GM12878 (cell line): ENCODE measurements around the gene SETD1B.

Experiments
- CEBPB ChIP-seq, 2 experiments: fragments of 150-350 bp in 1 of 2; IDR thresholded peaks; 2 replicates each; pipeline ENCODE4 v1.6.1; 2012 to 2014; ENCODE audit warnings: low read depth in 2 of 2, low read length in 2 of 2, borderline replicate concordance in 1 of 2, inconsistent platforms in 1 of 2
- EED ChIP-seq: sonication (generic); IDR thresholded peaks from 2 replicates; pipeline ENCODE4 v1.6.1; 2016; ENCODE audit warnings: antibody characterized with exemption, low read depth
- JUNB ChIP-seq: IDR thresholded peaks from 2 replicates; pipeline ENCODE4 v1.6.1; 2016; ENCODE audit warnings: antibody characterized with exemption, mild to moderate bottlenecking
- PML ChIP-seq: IDR thresholded peaks from 2 replicates; pipeline ENCODE4 v1.6.1; 2012; ENCODE audit warnings: low read length, inconsistent platforms
- POLR2A ChIP-seq: IDR thresholded peaks from 2 replicates; pipeline ENCODE4 v1.6.1; 2011; ENCODE audit warnings: low read depth, mild to moderate bottlenecking, low read length
- SIN3A ChIP-seq: IDR thresholded peaks from 2 replicates; pipeline ENCODE4 v1.6.1; 2012; ENCODE audit warnings: low read depth, low read length, improper control_type of control experiment
- SREBF2 ChIP-seq: IDR thresholded peaks from 2 replicates; pipeline ENCODE4 v1.6.1; 2012; ENCODE audit warnings: mild to moderate bottlenecking, low read length
- TBL1XR1 ChIP-seq: IDR thresholded peaks from 2 replicates; pipeline ENCODE4 v1.6.1; 2012; ENCODE audit warnings: low read depth, low read length, improper control_type of control experiment
- TF ChIP-seq, protein P1 (sequence below), 3 experiments: IDR thresholded peaks in 2 of 3; conservative IDR thresholded peaks in 1 of 3; 2 replicates each; pipeline ENCODE4 v1.5.1; 2011; ENCODE audit warnings: low read depth in 3 of 3, low read length in 3 of 3, mild to moderate bottlenecking in 3 of 3, control low read depth in 2 of 3, moderate library complexity in 2 of 3, inconsistent platforms in 1 of 3, mixed read lengths in 1 of 3; ENCODE audit not compliant: control insufficient read depth in 2 of 3, insufficient read depth in 1 of 3; ENCODE audit errors: extremely low read depth in 1 of 3

DNA sequence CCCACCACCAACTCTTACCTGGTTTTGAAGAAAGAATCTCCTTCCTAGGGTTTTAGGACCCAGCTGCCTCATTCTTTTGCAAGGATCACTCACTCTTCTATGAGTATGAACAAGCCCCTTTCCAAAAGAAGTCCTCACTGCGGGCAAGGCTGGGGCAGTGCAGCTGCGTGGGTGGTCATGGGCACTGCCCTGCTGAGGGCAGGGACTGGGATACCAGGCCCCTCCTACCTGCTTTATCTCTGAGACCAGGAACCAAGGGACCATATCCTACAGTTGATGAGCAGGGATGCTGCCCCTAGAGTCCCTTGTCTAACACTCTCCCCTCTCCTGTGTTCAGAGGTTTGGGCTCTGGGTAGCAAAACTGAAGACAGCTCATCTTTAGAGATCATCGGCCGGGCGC lies 34.3 kb downstream of the SETD1B start:
- TF ChIP-seq, protein P1, sequence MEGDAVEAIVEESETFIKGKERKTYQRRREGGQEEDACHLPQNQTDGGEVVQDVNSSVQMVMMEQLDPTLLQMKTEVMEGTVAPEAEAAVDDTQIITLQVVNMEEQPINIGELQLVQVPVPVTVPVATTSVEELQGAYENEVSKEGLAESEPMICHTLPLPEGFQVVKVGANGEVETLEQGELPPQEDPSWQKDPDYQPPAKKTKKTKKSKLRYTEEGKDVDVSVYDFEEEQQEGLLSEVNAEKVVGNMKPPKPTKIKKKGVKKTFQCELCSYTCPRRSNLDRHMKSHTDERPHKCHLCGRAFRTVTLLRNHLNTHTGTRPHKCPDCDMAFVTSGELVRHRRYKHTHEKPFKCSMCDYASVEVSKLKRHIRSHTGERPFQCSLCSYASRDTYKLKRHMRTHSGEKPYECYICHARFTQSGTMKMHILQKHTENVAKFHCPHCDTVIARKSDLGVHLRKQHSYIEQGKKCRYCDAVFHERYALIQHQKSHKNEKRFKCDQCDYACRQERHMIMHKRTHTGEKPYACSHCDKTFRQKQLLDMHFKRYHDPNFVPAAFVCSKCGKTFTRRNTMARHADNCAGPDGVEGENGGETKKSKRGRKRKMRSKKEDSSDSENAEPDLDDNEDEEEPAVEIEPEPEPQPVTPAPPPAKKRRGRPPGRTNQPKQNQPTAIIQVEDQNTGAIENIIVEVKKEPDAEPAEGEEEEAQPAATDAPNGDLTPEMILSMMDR (IDR thresholded peaks at IDR 0.05 in 2 of 3, conservative IDR thresholded peaks at IDR 0.05 in 1 of 3; ENCODE audit: control insufficient read depth in 2 of 3, extremely low read depth in 1 of 3, insufficient read depth in 1 of 3, low read depth in 3 of 3, low read length in 3 of 3) = no peak
- no peak for TF ChIP-seq EED
- TF ChIP-seq JUNB = no peak
- no peak for TF ChIP-seq SIN3A
- TF ChIP-seq POLR2A = no peak
- no peak for TF ChIP-seq SREBF2
- TF ChIP-seq CEBPB (IDR thresholded peaks at IDR 0.05; ENCODE audit: borderline replicate concordance in 1 of 2, low read depth in 2 of 2, low read length in 2 of 2) = no peak
- TF ChIP-seq TBL1XR1 = no peak
- no peak for TF ChIP-seq PML
